T-helper 9 cell (primary cell): Measurements from ENCODE around the gene SLC30A10.
"Not testable (repeated sequence)": the region's sequence is repeated elsewhere in the genome, so short reads cannot be mapped to it uniquely, and the experiment has no call there.

Experiments used
- DNase-seq: peaks from one replicate; pipeline ENCODE4 v3.0.0-alpha.2; 2020

Gene SLC30A10

GRCh38 chr1:219927298-219927955, 930 bp downstream of the SLC30A10 start:
- DNase-seq = no peak

GRCh38 chr1:219926363-219926998, 1.9 kb downstream of the SLC30A10 start:
- no peak for DNase-seq

GRCh38 chr1:219924342-219924741, 4.0 kb downstream of the SLC30A10 start:
- no peak for DNase-seq

GRCh38 chr1:219917851-219918466, 10.4 kb downstream of the SLC30A10 start:
- no peak for DNase-seq

- no peak for DNase-seq
Measured at GRCh38 chr1:219917281-219917680, 11.1 kb downstream of the SLC30A10 start.

- DNase-seq = no peak
Measured at GRCh38 chr1:219916257-219916656, 12.1 kb downstream of the SLC30A10 start.

GRCh38 chr1:219913005-219913770, 15.2 kb downstream of the SLC30A10 start:
- DNase-seq = no peak

GRCh38 chr1:219910716-219911115, 17.6 kb downstream of the SLC30A10 start:
- no peak for DNase-seq

- no peak for DNase-seq
Measured at GRCh38 chr1:219909476-219909875, 18.9 kb downstream of the SLC30A10 start.

- DNase-seq = no peak
Measured at GRCh38 chr1:219908170-219908569, 20.2 kb downstream of the SLC30A10 start.

GRCh38 chr1:219907772-219908070, 20.6 kb downstream of the SLC30A10 start:
- DNase-seq = no peak

GRCh38 chr1:219906924-219907771, 21.2 kb downstream of the SLC30A10 start:
- DNase-seq = no peak

- not testable (repeated sequence) for DNase-seq
Measured at GRCh38 chr1:219906565-219906923, 21.8 kb downstream of the SLC30A10 start.

- DNase-seq = no peak
Measured at GRCh38 chr1:219905524-219905923, 22.8 kb downstream of the SLC30A10 start.

- no peak for DNase-seq
Measured at GRCh38 chr1:219904934-219905333, 23.4 kb downstream of the SLC30A10 start.

GRCh38 chr1:219903353-219903871, 24.9 kb downstream of the SLC30A10 start:
- DNase-seq = no peak

- no peak for DNase-seq
Measured at GRCh38 chr1:219902951-219903350, 25.4 kb downstream of the SLC30A10 start.

- DNase-seq = no peak
Measured at GRCh38 chr1:219900882-219901281, 27.5 kb downstream of the SLC30A10 start.

- DNase-seq = no peak
Measured at GRCh38 chr1:219900201-219900600, 28.2 kb downstream of the SLC30A10 start.

- DNase-seq = no peak
Measured at GRCh38 chr1:219898375-219898774, 30.0 kb downstream of the SLC30A10 start.

- no peak for DNase-seq
Measured at GRCh38 chr1:219897914-219898313, 30.4 kb downstream of the SLC30A10 start.

GRCh38 chr1:219892271-219892670, 36.1 kb downstream of the SLC30A10 start:
- not testable (repeated sequence) for DNase-seq
